ENCODE measurements around the gene CTTNBP2NL.
"Not testable (repeated sequence)": the region's sequence is repeated elsewhere in the genome, so short reads cannot be mapped to it uniquely, and the experiment has no call there.

CTTNBP2NL gene

DNA sequence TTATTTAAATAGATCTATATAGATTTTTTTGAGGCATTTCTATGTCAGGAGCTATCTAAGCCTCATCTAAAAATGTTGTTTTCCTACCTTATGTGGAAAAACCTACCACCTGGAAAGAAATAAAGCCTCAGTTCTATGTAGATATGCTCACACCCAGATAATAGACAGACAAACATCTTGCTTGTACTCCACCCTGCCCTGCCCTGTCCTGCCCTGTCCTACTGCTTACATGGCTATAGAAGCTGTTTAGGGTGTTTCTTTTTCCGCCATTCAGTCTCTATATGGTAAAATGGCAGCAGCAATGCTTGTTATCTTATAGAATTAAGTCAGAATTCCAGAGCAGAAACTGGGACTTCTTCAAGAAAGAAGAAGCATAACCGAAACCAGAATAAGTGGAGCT is 13.4 kb downstream of the CTTNBP2NL start:
- H3K27me3 ChIP-seq (ENCODE audit: insufficient read depth, insufficient read length): no peaks in the 10 kb centered on the region
- no peak overlapping the region for H3K4me3 ChIP-seq (ENCODE audit: insufficient read length, low read depth)
- peaks cover 33% of the 10 kb centered on the region for H3K36me3 ChIP-seq (ENCODE audit: insufficient read depth, insufficient read length, low read length)
- TF ChIP-seq ZNF274 (IDR thresholded peaks at IDR 0.05; ENCODE audit: low read depth, low read length): no peak
- TF ChIP-seq SUZ12 (IDR thresholded peaks at IDR 0.05; ENCODE audit: extremely low read depth, insufficient read depth, insufficient read length): no peak
- no peak for TF ChIP-seq YY1 (IDR thresholded peaks at IDR 0.05; ENCODE audit: insufficient read depth, insufficient read length)
- H3K9ac ChIP-seq (ENCODE audit: insufficient read length, low read depth): no peak overlapping the region
- no peaks in the 10 kb centered on the region for H3K9me3 ChIP-seq (ENCODE audit: insufficient read depth, low read length)
- DNase-seq (ENCODE audit: low read depth, low spot score): no peak
- H3K4me1 ChIP-seq (ENCODE audit: insufficient read depth, insufficient read length): no peaks in the 10 kb centered on the region

GRCh38 chr1:112410673-112411072 is 14.7 kb downstream of the CTTNBP2NL start:
- H3K4me3 ChIP-seq (ENCODE audit: insufficient read length, low read depth): no peak overlapping the region
- H3K36me3 ChIP-seq (ENCODE audit: insufficient read depth, insufficient read length, low read length): peaks cover 44% of the 10 kb centered on the region
- no peak overlapping the region for H3K9ac ChIP-seq (ENCODE audit: insufficient read length, low read depth)
- DNase-seq (ENCODE audit: low read depth, low spot score): no peak
- H3K27me3 ChIP-seq (ENCODE audit: insufficient read depth, insufficient read length): no peaks in the 10 kb centered on the region
- no peaks in the 10 kb centered on the region for H3K4me1 ChIP-seq (ENCODE audit: insufficient read depth, insufficient read length)
- no peaks in the 10 kb centered on the region for H3K9me3 ChIP-seq (ENCODE audit: insufficient read depth, low read length)
- TF ChIP-seq SUZ12 (IDR thresholded peaks at IDR 0.05; ENCODE audit: extremely low read depth, insufficient read depth, insufficient read length) (no peak), ZNF274 (IDR thresholded peaks at IDR 0.05; ENCODE audit: low read depth, low read length) (no peak), YY1 (IDR thresholded peaks at IDR 0.05; ENCODE audit: insufficient read depth, insufficient read length) (no peak)

DNA sequence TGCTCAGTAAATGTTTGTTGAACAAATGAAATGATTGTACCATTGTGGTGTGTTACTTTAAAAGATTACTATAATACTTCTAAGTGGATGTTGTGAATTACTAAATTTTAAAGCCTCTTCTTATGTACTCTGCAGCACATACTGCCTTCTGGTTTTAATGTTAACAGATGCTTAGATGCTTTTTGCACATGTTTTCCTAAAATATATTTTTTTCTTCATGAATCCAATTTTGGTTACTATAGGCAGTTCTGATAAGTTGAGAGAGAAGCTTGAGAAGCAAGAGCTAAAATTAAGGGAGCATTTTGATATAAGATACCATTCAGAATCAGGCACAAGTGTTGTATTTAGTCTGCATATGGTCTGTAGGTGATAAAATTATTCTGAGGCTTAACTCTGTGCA is 21.3 kb downstream of the CTTNBP2NL start:
- no peak for DNase-seq (ENCODE audit: low read depth, low spot score)
- no peaks in the 10 kb centered on the region for H3K4me1 ChIP-seq (ENCODE audit: insufficient read depth, insufficient read length)
- no peak overlapping the region for H3K4me3 ChIP-seq (ENCODE audit: insufficient read length, low read depth)
- TF ChIP-seq YY1 (IDR thresholded peaks at IDR 0.05; ENCODE audit: insufficient read depth, insufficient read length): no peak
- TF ChIP-seq SUZ12 (IDR thresholded peaks at IDR 0.05; ENCODE audit: extremely low read depth, insufficient read depth, insufficient read length): no peak
- no peak for TF ChIP-seq ZNF274 (IDR thresholded peaks at IDR 0.05; ENCODE audit: low read depth, low read length)
- no peaks in the 10 kb centered on the region for H3K9me3 ChIP-seq (ENCODE audit: insufficient read depth, low read length)
- peaks cover 72% of the 10 kb centered on the region for H3K36me3 ChIP-seq (ENCODE audit: insufficient read depth, insufficient read length, low read length)
- H3K27me3 ChIP-seq (ENCODE audit: insufficient read depth, insufficient read length): no peaks in the 10 kb centered on the region
- no peak overlapping the region for H3K9ac ChIP-seq (ENCODE audit: insufficient read length, low read depth)

GRCh38 chr1:112418099-112418892 is 22.3 kb downstream of the CTTNBP2NL start:
- H3K9ac ChIP-seq (ENCODE audit: insufficient read length, low read depth): no peak overlapping the region
- no peak for TF ChIP-seq ZNF274 (IDR thresholded peaks at IDR 0.05; ENCODE audit: low read depth, low read length)
- no peak for TF ChIP-seq YY1 (IDR thresholded peaks at IDR 0.05; ENCODE audit: insufficient read depth, insufficient read length)
- no peak for TF ChIP-seq SUZ12 (IDR thresholded peaks at IDR 0.05; ENCODE audit: extremely low read depth, insufficient read depth, insufficient read length)
- H3K4me1 ChIP-seq (ENCODE audit: insufficient read depth, insufficient read length): no peaks in the 10 kb centered on the region
- no peaks in the 10 kb centered on the region for H3K27me3 ChIP-seq (ENCODE audit: insufficient read depth, insufficient read length)
- no peak overlapping the region for H3K4me3 ChIP-seq (ENCODE audit: insufficient read length, low read depth)
- H3K36me3 ChIP-seq (ENCODE audit: insufficient read depth, insufficient read length, low read length): peaks cover 71% of the 10 kb centered on the region
- no peaks in the 10 kb centered on the region for H3K9me3 ChIP-seq (ENCODE audit: insufficient read depth, low read length)
- DNase-seq (ENCODE audit: low read depth, low spot score): no peak

GRCh38 chr1:112423207-112423606 is 27.2 kb downstream of the CTTNBP2NL start:
- Histone ChIP-seq H3K4me1 (ENCODE audit: insufficient read depth, insufficient read length) (no peaks in the 10 kb centered on the region), H3K36me3 (ENCODE audit: insufficient read depth, insufficient read length, low read length) (peaks cover 55% of the 10 kb centered on the region), H3K27me3 (ENCODE audit: insufficient read depth, insufficient read length) (no peaks in the 10 kb centered on the region), H3K9ac (ENCODE audit: insufficient read length, low read depth) (no peak overlapping the region), H3K4me3 (ENCODE audit: insufficient read length, low read depth) (no peak overlapping the region), H3K9me3 (ENCODE audit: insufficient read depth, low read length) (no peaks in the 10 kb centered on the region)
- TF ChIP-seq SUZ12 (IDR thresholded peaks at IDR 0.05; ENCODE audit: extremely low read depth, insufficient read depth, insufficient read length) (no peak), YY1 (IDR thresholded peaks at IDR 0.05; ENCODE audit: insufficient read depth, insufficient read length) (no peak), ZNF274 (IDR thresholded peaks at IDR 0.05; ENCODE audit: low read depth, low read length) (no peak)
- no peak for DNase-seq (ENCODE audit: low read depth, low spot score)

- not testable (repeated sequence) for H3K9me3 ChIP-seq (ENCODE audit: insufficient read depth, low read length); H3K27me3 ChIP-seq (ENCODE audit: insufficient read depth, insufficient read length); DNase-seq (ENCODE audit: low read depth, low spot score); H3K4me3 ChIP-seq (ENCODE audit: insufficient read length, low read depth); H3K9ac ChIP-seq (ENCODE audit: insufficient read length, low read depth); H3K4me1 ChIP-seq (ENCODE audit: insufficient read depth, insufficient read length)
- peaks cover 50% of the 10 kb centered on the region for H3K36me3 ChIP-seq (ENCODE audit: insufficient read depth, insufficient read length, low read length)
These were observed 27.7 kb downstream of the CTTNBP2NL start for GRCh38 chr1:112423666-112424065.

DNA sequence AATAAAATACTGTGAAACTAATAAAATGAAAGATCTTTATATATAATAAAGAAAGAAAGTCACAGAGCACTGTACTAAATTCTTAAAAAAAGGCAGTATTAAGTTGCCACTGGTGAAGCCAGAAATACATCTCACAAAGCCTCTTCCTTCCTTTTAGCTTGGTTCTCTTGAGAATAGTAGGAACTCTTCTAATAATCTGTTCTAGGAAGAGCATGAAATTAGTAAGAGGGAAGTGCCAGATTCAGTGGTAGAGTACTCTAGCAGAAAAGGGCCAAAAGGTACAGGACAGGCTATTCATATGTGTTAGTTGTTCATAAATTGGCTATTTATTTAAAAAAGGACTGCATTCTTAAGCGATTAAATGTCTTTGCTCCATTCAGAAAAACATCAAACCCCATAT is 33.7 kb downstream of the CTTNBP2NL start:
- no peak overlapping the region for H3K4me3 ChIP-seq (ENCODE audit: insufficient read length, low read depth)
- no peak for DNase-seq (ENCODE audit: low read depth, low spot score)
- H3K4me1 ChIP-seq (ENCODE audit: insufficient read depth, insufficient read length): no peaks in the 10 kb centered on the region
- H3K27me3 ChIP-seq (ENCODE audit: insufficient read depth, insufficient read length): no peaks in the 10 kb centered on the region
- TF ChIP-seq SUZ12 (IDR thresholded peaks at IDR 0.05; ENCODE audit: extremely low read depth, insufficient read depth, insufficient read length): no peak
- no peak for TF ChIP-seq ZNF274 (IDR thresholded peaks at IDR 0.05; ENCODE audit: low read depth, low read length)
- no peak for TF ChIP-seq YY1 (IDR thresholded peaks at IDR 0.05; ENCODE audit: insufficient read depth, insufficient read length)
- H3K9me3 ChIP-seq (ENCODE audit: insufficient read depth, low read length): no peaks in the 10 kb centered on the region
- H3K9ac ChIP-seq (ENCODE audit: insufficient read length, low read depth): no peak overlapping the region
- peaks cover 20% of the 10 kb centered on the region for H3K36me3 ChIP-seq (ENCODE audit: insufficient read depth, insufficient read length, low read length)
